Mucosa of gallbladder (tissue), 1 donor: ENCODE measurements around the gene TBC1D25. TPM values are rescaled to one million over a fixed set of nuclear protein-coding genes. Genes with fewer than 3 reads are reported as not detected.

Source experiments
- DNase-seq: peaks from one replicate; pipeline ENCODE4 v3.0.0-alpha.2; 2020; ENCODE audit warnings: low spot score
- total RNA-seq: library from RNA; stranded (reverse); gene quantifications from one replicate; pipeline ENCODE4 v1.2.1, GENCODE V29; 2021
- donor health status: DM: no; HTN: no; CAD: no.

The TBC1D25 gene
- total RNA-seq, 1 donor from 2014 or later = 17.8 TPM

DNA sequence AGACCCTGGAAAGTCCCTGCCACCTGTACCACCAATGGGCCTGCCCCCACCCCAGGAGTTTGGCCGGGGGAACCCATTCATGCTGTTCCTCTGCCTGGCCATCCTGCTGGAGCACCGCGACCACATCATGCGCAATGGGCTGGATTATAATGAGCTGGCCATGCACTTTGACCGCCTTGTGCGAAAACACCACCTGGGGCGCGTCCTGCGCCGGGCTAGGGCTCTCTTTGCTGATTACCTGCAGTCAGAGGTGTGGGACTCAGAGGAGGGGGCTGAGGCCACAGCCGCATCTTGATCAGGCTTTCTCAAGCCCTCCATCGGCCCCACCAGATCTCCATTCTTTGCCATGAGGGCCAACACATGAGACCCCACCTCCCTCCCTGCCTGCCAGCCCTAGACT lies 21.2 kb downstream of the TBC1D25 start:
- DNase-seq = no peak

DNA sequence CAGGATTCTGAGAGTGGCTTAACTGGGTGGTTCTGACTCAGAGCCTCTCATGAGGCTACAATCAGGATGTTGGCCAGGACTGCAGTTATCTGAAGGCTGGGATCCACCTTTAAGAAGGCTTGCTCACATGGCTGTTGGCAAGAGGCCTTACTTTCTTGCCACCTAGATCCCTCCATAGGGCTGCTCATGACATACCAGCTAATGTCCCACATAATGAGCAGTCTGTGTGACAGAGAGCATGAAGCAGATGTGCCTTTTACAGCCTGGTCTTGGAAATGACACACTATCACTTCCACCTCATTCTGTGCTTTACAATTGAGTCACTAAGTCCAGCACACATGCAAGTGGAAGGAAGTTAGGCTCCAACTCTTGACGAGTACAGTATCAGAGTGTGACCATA lies 30.4 kb downstream of the TBC1D25 start:
- DNase-seq = no peak

DNA sequence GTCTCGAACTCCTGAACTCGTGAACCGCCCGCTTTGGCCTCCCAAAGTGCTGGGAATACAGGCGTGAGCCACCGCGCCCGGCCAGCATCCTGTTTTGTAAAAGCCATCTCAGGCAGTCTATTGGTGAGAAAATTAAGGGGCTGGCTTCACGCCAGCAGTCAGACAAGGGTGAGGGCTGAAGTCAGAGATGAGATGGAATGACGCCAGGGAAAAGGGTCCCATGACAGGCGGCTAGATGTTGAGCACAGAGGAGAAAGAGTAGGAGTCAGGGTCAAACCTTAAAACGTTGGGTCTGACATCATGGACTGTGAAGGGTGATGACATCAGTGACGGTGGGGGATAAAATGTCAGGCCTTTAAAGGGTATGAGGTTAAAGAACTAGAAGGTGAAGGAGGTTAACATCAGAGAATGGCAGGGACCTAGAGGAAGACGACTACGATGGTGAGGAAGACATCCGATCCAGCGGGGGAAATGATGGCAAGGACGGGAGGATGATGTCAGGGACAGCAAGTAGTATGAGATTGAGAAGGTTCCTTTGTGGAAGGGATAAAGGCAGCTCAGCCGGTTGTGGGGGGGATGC lies 34.3 kb downstream of the TBC1D25 start:
- DNase-seq = peak; percentile 21

DNA sequence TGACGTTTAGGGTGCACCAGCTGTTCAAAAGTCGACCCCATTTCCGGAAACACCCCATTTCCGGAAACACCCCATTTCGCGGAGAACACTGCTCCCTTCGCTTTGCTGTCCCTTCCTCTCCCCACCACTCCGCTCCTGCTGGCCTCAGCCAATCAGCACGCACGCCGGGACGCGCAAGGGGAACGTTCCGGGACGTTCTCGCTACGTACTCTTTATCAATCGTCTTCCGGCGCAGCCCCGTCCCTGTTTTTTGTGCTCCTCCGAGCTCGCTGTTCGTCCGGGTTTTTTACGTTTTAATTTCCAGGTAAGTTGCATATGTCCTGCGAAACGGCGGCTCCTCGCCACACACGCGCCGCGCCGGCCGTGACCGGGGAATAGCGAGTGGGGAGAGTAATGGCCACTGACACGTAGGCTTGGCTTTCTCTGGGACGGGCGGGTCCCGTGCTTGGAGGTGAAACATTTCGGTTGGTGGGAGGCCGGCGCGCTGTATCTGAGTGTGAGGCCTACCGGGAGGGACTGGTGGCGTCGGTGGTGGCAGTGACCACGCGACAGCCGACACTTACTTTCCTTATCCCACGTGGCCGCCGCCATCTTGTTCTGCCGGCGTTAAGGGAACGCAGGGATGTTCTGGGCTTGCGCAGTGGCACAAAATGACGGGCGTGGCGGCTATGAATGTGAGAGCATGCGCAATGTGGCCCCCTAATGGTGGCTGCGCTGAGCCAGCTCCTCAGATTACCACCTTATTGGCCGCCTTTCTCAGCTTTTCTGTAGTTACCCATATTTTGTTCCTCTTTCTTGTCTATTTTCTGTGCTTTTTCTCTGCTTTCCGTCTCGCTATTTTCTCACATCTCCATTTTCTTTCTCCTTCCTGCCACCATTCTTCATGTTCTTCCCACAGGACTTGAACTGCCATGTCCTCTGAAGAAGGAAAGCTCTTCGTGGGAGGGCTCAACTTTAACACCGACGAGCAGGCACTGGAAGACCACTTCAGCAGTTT lies 35.1 kb downstream of the TBC1D25 start, which contains the start of gene RBM3:
Gene RBM3 (plus strand): TSS at position 215 of the 997 bp plus-strand sequence. CDS start 697 bp downstream, at position 912.
- DNase-seq = peak; percentile 93

GRCh38 chrX:48575642-48576041 lies 36.1 kb downstream of the TBC1D25 start:
- no peak for DNase-seq

- no peak for DNase-seq
These were observed 36.6 kb downstream of the TBC1D25 start for GRCh38 chrX:48576108-48576507.

GRCh38 chrX:48578661-48579128 lies 39.2 kb downstream of the TBC1D25 start:
- no peak for DNase-seq

- no peak for DNase-seq
These were observed 39.7 kb downstream of the TBC1D25 start for GRCh38 chrX:48579259-48579658.

- DNase-seq = no peak
These were observed 41.1 kb downstream of the TBC1D25 start for GRCh38 chrX:48580662-48581061.

GRCh38 chrX:48584698-48585097 lies 45.2 kb downstream of the TBC1D25 start:
- DNase-seq = no peak

- no peak for DNase-seq
These were observed 50.1 kb downstream of the TBC1D25 start for GRCh38 chrX:48589482-48590162.

GRCh38 chrX:48590203-48591103 lies 50.9 kb downstream of the TBC1D25 start:
- DNase-seq = no peak

- peak; percentile 38 for DNase-seq
These were observed 51.8 kb downstream of the TBC1D25 start for GRCh38 chrX:48591255-48591791.

- DNase-seq = no peak
These were observed 53.5 kb downstream of the TBC1D25 start for GRCh38 chrX:48592971-48593370.

- DNase-seq = no peak
These were observed 56.4 kb downstream of the TBC1D25 start for GRCh38 chrX:48595929-48596328.

GRCh38 chrX:48597353-48598264 lies 58.1 kb downstream of the TBC1D25 start, which contains the start of gene WDR13:
Gene WDR13 (plus strand): TSS chrX:48597492. CDS start chrX:48597997, 505 bp downstream.
- DNase-seq = peak; percentile 93

- no peak for DNase-seq
These were observed 59.1 kb downstream of the TBC1D25 start for GRCh38 chrX:48598614-48599013.

DNA sequence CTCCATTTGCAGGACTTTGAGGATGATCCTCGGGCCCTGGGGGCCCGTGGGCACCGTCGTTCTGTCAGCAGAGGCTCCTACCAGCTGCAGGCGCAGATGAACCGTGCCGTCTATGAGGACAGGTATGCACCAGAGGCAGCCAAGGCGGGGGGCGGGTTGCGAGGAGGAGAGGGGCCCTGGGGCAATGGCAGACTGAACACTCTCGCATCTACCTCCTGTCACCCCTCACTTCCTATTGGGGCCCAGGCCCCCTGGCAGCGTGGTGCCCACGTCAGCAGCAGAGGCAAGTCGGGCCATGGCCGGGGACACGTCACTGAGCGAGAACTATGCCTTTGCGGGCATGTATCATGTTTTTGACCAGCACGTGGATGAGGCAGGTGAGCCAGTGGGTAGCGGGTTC lies 59.8 kb downstream of the TBC1D25 start:
- DNase-seq = no peak

- DNase-seq = no peak
These were observed 60.7 kb downstream of the TBC1D25 start for GRCh38 chrX:48600226-48600625.
